ENCODE results near the gene CAMTA1.

DNA sequence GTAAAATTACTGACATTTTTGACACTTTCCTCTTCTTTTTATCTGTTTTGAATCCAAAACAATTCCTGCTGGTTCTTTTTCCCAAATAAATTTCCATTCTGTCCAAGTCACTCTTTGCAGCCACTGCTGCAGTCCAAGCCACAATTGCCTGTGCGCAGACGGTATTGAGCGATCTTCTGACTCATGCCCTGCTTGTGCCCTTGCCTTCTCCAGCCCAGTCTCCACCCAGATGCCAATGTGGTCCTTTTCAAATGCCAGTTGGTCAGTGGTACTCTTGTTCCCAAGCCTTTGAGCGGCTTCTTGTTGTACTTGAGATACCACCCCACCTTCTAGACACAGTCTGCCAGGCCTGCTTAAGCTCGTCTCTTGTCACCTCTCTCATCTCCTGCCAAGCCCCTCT, 78.9 kb downstream of the CAMTA1 start:
- TF ChIP-seq RXRA (IDR thresholded peaks at IDR 0.05; ENCODE audit: borderline replicate concordance, low read depth) (no peak), CTCF (IDR thresholded peaks at IDR 0.05) (no peak), FOSL2 (IDR thresholded peaks at IDR 0.05; ENCODE audit: borderline replicate concordance, low read depth) (no peak), REST (IDR thresholded peaks at IDR 0.05; ENCODE audit: low read depth, low read length) (no peak), FOXM1 (IDR thresholded peaks at IDR 0.05; ENCODE audit: low read depth) (no peak), SIN3A (IDR thresholded peaks at IDR 0.05; ENCODE audit: borderline replicate concordance, low read depth, low read length) (no peak), POLR2AphosphoS5 (IDR thresholded peaks at IDR 0.05; ENCODE audit: low read depth, low read length) (no peak), YY1 (IDR thresholded peaks at IDR 0.05; ENCODE audit: low read depth) (no peak), EP300 (IDR thresholded peaks at IDR 0.05; ENCODE audit: borderline replicate concordance in 1 of 2, low read depth in 1 of 2, low read length in 1 of 2) (no peak), TCF12 (IDR thresholded peaks at IDR 0.05) (no peak), RFX5 (IDR thresholded peaks at IDR 0.05; ENCODE audit: low read length) (no peak)
- TF ChIP-seq, protein P1, sequence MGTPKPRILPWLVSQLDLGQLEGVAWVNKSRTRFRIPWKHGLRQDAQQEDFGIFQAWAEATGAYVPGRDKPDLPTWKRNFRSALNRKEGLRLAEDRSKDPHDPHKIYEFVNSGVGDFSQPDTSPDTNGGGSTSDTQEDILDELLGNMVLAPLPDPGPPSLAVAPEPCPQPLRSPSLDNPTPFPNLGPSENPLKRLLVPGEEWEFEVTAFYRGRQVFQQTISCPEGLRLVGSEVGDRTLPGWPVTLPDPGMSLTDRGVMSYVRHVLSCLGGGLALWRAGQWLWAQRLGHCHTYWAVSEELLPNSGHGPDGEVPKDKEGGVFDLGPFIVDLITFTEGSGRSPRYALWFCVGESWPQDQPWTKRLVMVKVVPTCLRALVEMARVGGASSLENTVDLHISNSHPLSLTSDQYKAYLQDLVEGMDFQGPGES (IDR thresholded peaks at IDR 0.05; ENCODE audit: low read depth, low read length) = no peak
- TF ChIP-seq, protein P2, sequence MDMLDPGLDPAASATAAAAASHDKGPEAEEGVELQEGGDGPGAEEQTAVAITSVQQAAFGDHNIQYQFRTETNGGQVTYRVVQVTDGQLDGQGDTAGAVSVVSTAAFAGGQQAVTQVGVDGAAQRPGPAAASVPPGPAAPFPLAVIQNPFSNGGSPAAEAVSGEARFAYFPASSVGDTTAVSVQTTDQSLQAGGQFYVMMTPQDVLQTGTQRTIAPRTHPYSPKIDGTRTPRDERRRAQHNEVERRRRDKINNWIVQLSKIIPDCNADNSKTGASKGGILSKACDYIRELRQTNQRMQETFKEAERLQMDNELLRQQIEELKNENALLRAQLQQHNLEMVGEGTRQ (IDR thresholded peaks at IDR 0.05; ENCODE audit: borderline replicate concordance, low read depth, low read length) = no peak
